Neural progenitor cell (in vitro differentiated cells): Measurements from ENCODE around the gene RGMA.

Experiments used
- EZH2 ChIP-seq: fragments of 200-600 bp; sonication (generic); IDR thresholded peaks from 2 replicates; pipeline ENCODE4 v1.6.1; 2017; ENCODE audit warnings: antibody characterized with exemption, mild to moderate bottlenecking, moderate library complexity
- TF ChIP-seq, protein P1 (sequence below): fragments of 200-600 bp; sonication (generic); IDR thresholded peaks from 2 replicates; pipeline ENCODE4 v1.5.1; 2017; ENCODE audit warnings: antibody characterized with exemption, mild to moderate bottlenecking

DNA sequence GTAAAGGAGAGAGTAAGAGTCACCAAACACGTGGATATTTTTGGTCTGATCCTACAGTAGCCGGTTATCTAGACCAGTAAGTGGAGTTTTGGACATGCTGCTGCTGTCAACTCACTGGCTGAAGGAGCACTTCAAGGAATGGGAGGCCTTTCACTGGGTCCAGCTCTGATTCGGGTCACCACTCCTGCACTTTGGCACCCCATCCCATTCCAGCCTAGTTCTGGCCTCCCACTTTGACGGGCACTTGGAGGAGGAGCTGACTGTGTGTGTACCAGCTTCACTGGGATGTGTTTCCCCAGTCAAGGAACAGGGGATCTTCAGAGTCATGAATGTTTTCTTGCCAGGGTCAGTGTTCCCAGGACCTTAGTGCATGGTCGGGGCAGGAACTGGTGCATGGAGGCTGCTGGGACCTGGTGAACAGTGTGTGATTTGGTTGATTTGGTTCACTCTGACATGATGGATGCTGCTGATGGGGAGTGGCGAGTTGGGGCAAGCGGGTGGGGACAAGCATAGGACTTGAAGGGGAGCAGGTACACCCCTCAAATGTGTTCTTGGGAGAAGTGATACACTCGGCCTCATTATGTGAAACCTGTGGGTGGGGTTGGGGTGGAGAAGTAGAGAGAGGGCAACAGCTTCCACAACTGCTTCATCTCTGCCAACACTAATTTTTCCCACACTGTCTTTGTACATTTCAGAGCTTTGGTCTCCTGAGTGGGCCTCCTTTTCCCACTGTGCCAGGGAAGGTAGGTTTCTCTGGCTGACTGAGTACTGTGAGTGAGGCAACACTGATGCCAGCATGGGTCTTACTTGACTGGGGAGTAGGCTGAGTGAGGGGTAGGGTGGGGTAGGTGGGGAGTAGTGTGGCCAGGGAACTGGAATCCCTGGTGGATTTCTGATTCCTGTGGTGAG lies 64.0 kb downstream of the RGMA start:
- TF ChIP-seq, protein P1, sequence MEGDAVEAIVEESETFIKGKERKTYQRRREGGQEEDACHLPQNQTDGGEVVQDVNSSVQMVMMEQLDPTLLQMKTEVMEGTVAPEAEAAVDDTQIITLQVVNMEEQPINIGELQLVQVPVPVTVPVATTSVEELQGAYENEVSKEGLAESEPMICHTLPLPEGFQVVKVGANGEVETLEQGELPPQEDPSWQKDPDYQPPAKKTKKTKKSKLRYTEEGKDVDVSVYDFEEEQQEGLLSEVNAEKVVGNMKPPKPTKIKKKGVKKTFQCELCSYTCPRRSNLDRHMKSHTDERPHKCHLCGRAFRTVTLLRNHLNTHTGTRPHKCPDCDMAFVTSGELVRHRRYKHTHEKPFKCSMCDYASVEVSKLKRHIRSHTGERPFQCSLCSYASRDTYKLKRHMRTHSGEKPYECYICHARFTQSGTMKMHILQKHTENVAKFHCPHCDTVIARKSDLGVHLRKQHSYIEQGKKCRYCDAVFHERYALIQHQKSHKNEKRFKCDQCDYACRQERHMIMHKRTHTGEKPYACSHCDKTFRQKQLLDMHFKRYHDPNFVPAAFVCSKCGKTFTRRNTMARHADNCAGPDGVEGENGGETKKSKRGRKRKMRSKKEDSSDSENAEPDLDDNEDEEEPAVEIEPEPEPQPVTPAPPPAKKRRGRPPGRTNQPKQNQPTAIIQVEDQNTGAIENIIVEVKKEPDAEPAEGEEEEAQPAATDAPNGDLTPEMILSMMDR: no peak
- no peak for TF ChIP-seq EZH2
